PC-9 (cell line): ENCODE measurements around the gene TAF4. TPM values are rescaled to one million over a fixed set of nuclear protein-coding genes. Genes with fewer than 3 reads are reported as not detected.

Experiments used
- BruUV-seq: library from RNA; stranded (reverse); fragments of 400-500 nt; replicated peaks from 2 replicates; lab custom pipeline; 2021; lab: Mats Ljungman, UMichigan
- CTCF ChIA-PET: fragments of 300-600 bp; sonication (Branson Sonifier 250); formaldehyde crosslinking; loops from one replicate; lab custom pipeline; 2022; ENCODE audit warnings: antibody characterized with exemption; lab: Charles Lee
- POLR2A ChIA-PET: fragments of 300-600 bp; sonication (Branson Sonifier 250); formaldehyde crosslinking; loops from one replicate; lab custom pipeline; 2022; ENCODE audit warnings: antibody characterized with exemption; ENCODE audit not compliant: unreplicated experiment; lab: Charles Lee
- DNase-seq, 2 experiments: peaks; one replicate each; pipeline versions ENCODE4 v3.0.0 to v3.0.0-alpha.2; 2015 to 2022; ENCODE audit warnings: mixed read lengths in 1 of 2
- H2AFZ ChIP-seq: fragments of 200-600 bp; sonication (generic); 2 replicates; pipeline ENCODE4 v1.8.1; 2017; ENCODE audit warnings: antibody characterized with exemption
- H3F3A ChIP-seq: fragments of 200-600 bp; sonication (generic); 2 replicates; pipeline ENCODE4 v1.8.1; 2017; ENCODE audit warnings: antibody characterized with exemption, mild to moderate bottlenecking, low read depth; ENCODE audit not compliant: insufficient read depth
- H3K27ac ChIP-seq: fragments of 200-600 bp; sonication (generic); 2 replicates; pipeline ENCODE4 v1.6.1; 2016; ENCODE audit warnings: mixed run types
- H3K27me3 ChIP-seq: fragments of 200-600 bp; sonication (generic); 2 replicates; pipeline ENCODE4 v1.6.1; 2016; ENCODE audit warnings: low read depth, mixed run types; ENCODE audit not compliant: insufficient read depth
- H3K36me3 ChIP-seq: fragments of 200-600 bp; sonication (generic); 2 replicates; pipeline ENCODE4 v1.6.1; 2016; ENCODE audit warnings: low read depth, mixed run types
- H3K4me1 ChIP-seq: fragments of 200-600 bp; sonication (generic); replicated peaks from 2 replicates; pipeline ENCODE4 v1.6.1; 2016; ENCODE audit warnings: mixed run types; ENCODE audit not compliant: insufficient read depth
- H3K4me2 ChIP-seq: fragments of 200-600 bp; sonication (generic); 2 replicates; pipeline ENCODE4 v1.6.1; 2017; ENCODE audit warnings: mixed run types
- H3K4me3 ChIP-seq: fragments of 200-600 bp; sonication (generic); 2 replicates; pipeline ENCODE4 v1.6.1; 2016; ENCODE audit warnings: mixed run types
- H3K79me2 ChIP-seq: fragments of 200-600 bp; sonication (generic); 2 replicates; pipeline ENCODE4 v1.6.1; 2017; ENCODE audit warnings: low read depth, mixed run types
- H3K9me2 ChIP-seq: fragments of 200-600 bp; sonication (generic); 2 replicates; pipeline ENCODE4 v1.8.1; 2017; ENCODE audit warnings: mild to moderate bottlenecking; ENCODE audit not compliant: insufficient read depth
- H3K9me3 ChIP-seq: fragments of 200-600 bp; sonication (generic); 2 replicates; pipeline ENCODE4 v1.8.1; 2016; ENCODE audit warnings: low read depth; ENCODE audit not compliant: insufficient read depth
- H4K20me1 ChIP-seq: fragments of 200-600 bp; sonication (generic); 2 replicates; pipeline ENCODE4 v1.8.1; 2017; ENCODE audit not compliant: insufficient read depth
- CTCF ChIP-seq: fragments of 200-600 bp; sonication (generic); conservative IDR thresholded peaks from 2 replicates; pipeline ENCODE4 v1.6.1; 2017; ENCODE audit warnings: mixed run types, antibody characterized with exemption, mild to moderate bottlenecking, moderate library complexity
- EZH2 ChIP-seq: fragments of 200-600 bp; sonication (generic); IDR thresholded peaks from 2 replicates; pipeline ENCODE4 v1.8.0; 2017; ENCODE audit warnings: antibody characterized with exemption, low read depth
- intact Hi-C: fragments of 100-400 bp; cut with micrococcal nuclease; formaldehyde crosslinking; loops from one replicate; pipeline ENCODE4 v1.10.0; 2022; ENCODE audit not compliant: unreplicated experiment
- total RNA-seq: library from RNA; stranded (reverse); gene quantifications from 2 replicates; pipeline ENCODE4 v1.2.3, GENCODE V29; 2021

TAF4 gene
- total RNA-seq, 1 experiment from 2014 or later = 32.5 TPM

GRCh38 chr20:62027698-62028321 is 37.9 kb downstream of the TAF4 start:
- H3K4me2 ChIP-seq = no peak overlapping the region
- H3K79me2 ChIP-seq = peaks cover 96% of the 10 kb centered on the region
- peaks cover 26% of the 10 kb centered on the region for H3K4me1 ChIP-seq
- no TSS peak for BruUV-seq
- TF ChIP-seq CTCF (no peak), EZH2 (no peak)
- peaks cover 17% of the 10 kb centered on the region; the same call in 1 of the 2 replicates for H3F3A ChIP-seq
- no peak overlapping the region for H3K27ac ChIP-seq
- no peaks in the 10 kb centered on the region for H3K9me2 ChIP-seq
- H4K20me1 ChIP-seq = peaks cover 21% of the 10 kb centered on the region
- no peak for DNase-seq
- ChIA-PET POLR2A (no interaction called here), CTCF (no interaction called here)
- intact Hi-C loops = no loop called here
- no peaks in the 10 kb centered on the region for H3K9me3 ChIP-seq
- no peaks in the 10 kb centered on the region for H3K36me3 ChIP-seq
- no peak overlapping the region for H3K4me3 ChIP-seq
- H2AFZ ChIP-seq = no peak overlapping the region
- no peaks in the 10 kb centered on the region for H3K27me3 ChIP-seq

- Histone ChIP-seq H3K9me2 (no peaks in the 10 kb centered on the region), H3K79me2 (peaks cover 94% of the 10 kb centered on the region), H2AFZ (no peak overlapping the region), H3K36me3 (no peaks in the 10 kb centered on the region), H3K27me3 (no peaks in the 10 kb centered on the region), H3K4me2 (no peak overlapping the region), H3K4me1 (peaks cover 21% of the 10 kb centered on the region), H4K20me1 (peaks cover 28% of the 10 kb centered on the region), H3F3A (peaks cover 14% of the 10 kb centered on the region; the same call in 1 of the 2 replicates), H3K27ac (no peak overlapping the region), H3K9me3 (no peaks in the 10 kb centered on the region), H3K4me3 (no peak overlapping the region)
- ChIA-PET CTCF (no interaction called here), POLR2A (no interaction called here)
- DNase-seq = no peak
- BruUV-seq = no TSS peak
- TF ChIP-seq EZH2 = no peak
- intact Hi-C loops = no loop called here
These were observed 38.6 kb downstream of the TAF4 start for GRCh38 chr20:62027116-62027515.

GRCh38 chr20:62026564-62026856 is 39.2 kb downstream of the TAF4 start:
- H3K9me3 ChIP-seq = no peaks in the 10 kb centered on the region
- CTCF ChIA-PET = no interaction called here
- POLR2A ChIA-PET = no interaction called here
- H3K27ac ChIP-seq = no peak overlapping the region
- H2AFZ ChIP-seq = no peak overlapping the region
- no peaks in the 10 kb centered on the region for H3K36me3 ChIP-seq
- no peak overlapping the region for H3K4me2 ChIP-seq
- no peak for TF ChIP-seq EZH2
- TF ChIP-seq CTCF = no peak
- peaks cover 15% of the 10 kb centered on the region for H3K4me1 ChIP-seq
- H3K4me3 ChIP-seq = no peak overlapping the region
- DNase-seq = no peak
- H3K9me2 ChIP-seq = no peaks in the 10 kb centered on the region
- peaks cover 93% of the 10 kb centered on the region for H3K79me2 ChIP-seq
- H3F3A ChIP-seq = peaks cover 11% of the 10 kb centered on the region; the same call in 1 of the 2 replicates
- intact Hi-C loops = no loop called here
- H4K20me1 ChIP-seq = peaks cover 31% of the 10 kb centered on the region
- no TSS peak for BruUV-seq
- H3K27me3 ChIP-seq = no peaks in the 10 kb centered on the region
